HCT116 (cell line): Measurements from ENCODE around the gene ITSN1.

Experiments used
- EZH2 ChIP-seq: fragments of 200-600 bp; sonication (generic); IDR thresholded peaks from 2 replicates; pipeline ENCODE4 v1.6.1; 2017; ENCODE audit warnings: antibody characterized with exemption, mixed run types
- JUND ChIP-seq: IDR thresholded peaks from 2 replicates; pipeline ENCODE4 v1.6.1; 2012
- POLR2A ChIP-seq: IDR thresholded peaks from 2 replicates; pipeline ENCODE4 v1.7.0; 2011; ENCODE audit warnings: borderline replicate concordance; ENCODE audit not compliant: insufficient read depth, insufficient read length; ENCODE audit errors: extremely low read depth
- POLR2AphosphoS5 ChIP-seq: IDR thresholded peaks from 2 replicates; pipeline ENCODE4 v1.6.1; 2011; ENCODE audit warnings: mild to moderate bottlenecking, low read depth, low read length, moderate library complexity
- TF ChIP-seq, protein P1 (sequence below): IDR thresholded peaks from 2 replicates; pipeline ENCODE4 v1.6.1; 2011; ENCODE audit warnings: mild to moderate bottlenecking, low read length, moderate library complexity; ENCODE audit not compliant: insufficient replicate concordance; ENCODE audit errors: extremely low read depth
- TF ChIP-seq, protein P2 (sequence below), 3 experiments: fragments of 200-600 bp in 1 of 3; sonication (generic) in 1 of 3; IDR thresholded peaks in 2 of 3; conservative IDR thresholded peaks in 1 of 3; 2 replicates each; pipeline ENCODE4 v1.5.1; 2012 to 2017; ENCODE audit warnings: low read depth in 2 of 3, low read length in 2 of 3, antibody characterized with exemption in 1 of 3, borderline replicate concordance in 1 of 3, control low read depth in 1 of 3, mild to moderate bottlenecking in 1 of 3, mixed read lengths in 1 of 3, mixed run types in 1 of 3, moderate library complexity in 1 of 3; ENCODE audit not compliant: insufficient read depth in 1 of 3

- TF ChIP-seq, protein P1, sequence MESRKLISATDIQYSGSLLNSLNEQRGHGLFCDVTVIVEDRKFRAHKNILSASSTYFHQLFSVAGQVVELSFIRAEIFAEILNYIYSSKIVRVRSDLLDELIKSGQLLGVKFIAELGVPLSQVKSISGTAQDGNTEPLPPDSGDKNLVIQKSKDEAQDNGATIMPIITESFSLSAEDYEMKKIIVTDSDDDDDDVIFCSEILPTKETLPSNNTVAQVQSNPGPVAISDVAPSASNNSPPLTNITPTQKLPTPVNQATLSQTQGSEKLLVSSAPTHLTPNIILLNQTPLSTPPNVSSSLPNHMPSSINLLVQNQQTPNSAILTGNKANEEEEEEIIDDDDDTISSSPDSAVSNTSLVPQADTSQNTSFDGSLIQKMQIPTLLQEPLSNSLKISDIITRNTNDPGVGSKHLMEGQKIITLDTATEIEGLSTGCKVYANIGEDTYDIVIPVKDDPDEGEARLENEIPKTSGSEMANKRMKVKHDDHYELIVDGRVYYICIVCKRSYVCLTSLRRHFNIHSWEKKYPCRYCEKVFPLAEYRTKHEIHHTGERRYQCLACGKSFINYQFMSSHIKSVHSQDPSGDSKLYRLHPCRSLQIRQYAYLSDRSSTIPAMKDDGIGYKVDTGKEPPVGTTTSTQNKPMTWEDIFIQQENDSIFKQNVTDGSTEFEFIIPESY: no peak
- no peak for TF ChIP-seq EZH2
- TF ChIP-seq, protein P2, sequence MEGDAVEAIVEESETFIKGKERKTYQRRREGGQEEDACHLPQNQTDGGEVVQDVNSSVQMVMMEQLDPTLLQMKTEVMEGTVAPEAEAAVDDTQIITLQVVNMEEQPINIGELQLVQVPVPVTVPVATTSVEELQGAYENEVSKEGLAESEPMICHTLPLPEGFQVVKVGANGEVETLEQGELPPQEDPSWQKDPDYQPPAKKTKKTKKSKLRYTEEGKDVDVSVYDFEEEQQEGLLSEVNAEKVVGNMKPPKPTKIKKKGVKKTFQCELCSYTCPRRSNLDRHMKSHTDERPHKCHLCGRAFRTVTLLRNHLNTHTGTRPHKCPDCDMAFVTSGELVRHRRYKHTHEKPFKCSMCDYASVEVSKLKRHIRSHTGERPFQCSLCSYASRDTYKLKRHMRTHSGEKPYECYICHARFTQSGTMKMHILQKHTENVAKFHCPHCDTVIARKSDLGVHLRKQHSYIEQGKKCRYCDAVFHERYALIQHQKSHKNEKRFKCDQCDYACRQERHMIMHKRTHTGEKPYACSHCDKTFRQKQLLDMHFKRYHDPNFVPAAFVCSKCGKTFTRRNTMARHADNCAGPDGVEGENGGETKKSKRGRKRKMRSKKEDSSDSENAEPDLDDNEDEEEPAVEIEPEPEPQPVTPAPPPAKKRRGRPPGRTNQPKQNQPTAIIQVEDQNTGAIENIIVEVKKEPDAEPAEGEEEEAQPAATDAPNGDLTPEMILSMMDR (IDR thresholded peaks at IDR 0.05 in 2 of 3, conservative IDR thresholded peaks at IDR 0.05 in 1 of 3; ENCODE audit: borderline replicate concordance in 1 of 3, insufficient read depth in 1 of 3, low read depth in 2 of 3, low read length in 2 of 3): no peak
- TF ChIP-seq POLR2AphosphoS5: no peak
- no peak for TF ChIP-seq JUND
- TF ChIP-seq POLR2A: no peak
Observed at GRCh38 chr21:33839806-33840205, 197.5 kb downstream of the ITSN1 start.
